NCI-H82 treated with DMSO at 0.1 percent for 48 hours (cell line): Measurements from ENCODE around the gene FBXL12.
"Not testable (repeated sequence)": the region's sequence is repeated elsewhere in the genome, so short reads cannot be mapped to it uniquely, and the experiment has no call there.

Experiments used
- DNase-seq: peaks from one replicate; lab custom pipeline; 2025; ENCODE audit not compliant: unreplicated experiment; lab: John Stamatoyannopoulos, UW

The FBXL12 gene

DNA sequence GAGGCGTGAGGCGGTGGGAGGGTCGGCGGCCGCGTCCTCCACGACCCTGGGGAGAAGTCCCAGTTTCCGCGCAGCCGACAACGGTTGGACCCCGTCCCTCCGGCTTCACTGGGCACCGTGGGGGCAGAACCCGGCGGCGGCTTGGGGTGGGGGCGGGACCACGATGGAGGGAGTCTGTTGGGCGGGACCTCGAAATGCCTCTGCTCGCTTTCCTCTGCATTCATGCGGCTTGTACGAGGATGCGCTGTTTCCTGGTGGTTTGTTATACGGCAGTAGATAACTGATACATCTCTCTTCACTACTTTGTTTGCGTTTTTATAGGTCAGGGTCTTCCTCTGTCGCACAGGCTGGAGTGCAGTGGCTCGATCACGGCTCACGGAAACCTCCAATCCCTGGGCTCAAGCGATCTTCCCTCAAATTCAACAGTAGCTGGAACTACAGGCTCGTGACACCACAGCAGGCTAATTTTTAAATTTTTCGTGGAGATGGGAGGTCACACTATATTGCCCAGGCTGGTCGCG, 25.7 kb downstream of the FBXL12 start:
- DNase-seq, result peak; percentile 0

DNA sequence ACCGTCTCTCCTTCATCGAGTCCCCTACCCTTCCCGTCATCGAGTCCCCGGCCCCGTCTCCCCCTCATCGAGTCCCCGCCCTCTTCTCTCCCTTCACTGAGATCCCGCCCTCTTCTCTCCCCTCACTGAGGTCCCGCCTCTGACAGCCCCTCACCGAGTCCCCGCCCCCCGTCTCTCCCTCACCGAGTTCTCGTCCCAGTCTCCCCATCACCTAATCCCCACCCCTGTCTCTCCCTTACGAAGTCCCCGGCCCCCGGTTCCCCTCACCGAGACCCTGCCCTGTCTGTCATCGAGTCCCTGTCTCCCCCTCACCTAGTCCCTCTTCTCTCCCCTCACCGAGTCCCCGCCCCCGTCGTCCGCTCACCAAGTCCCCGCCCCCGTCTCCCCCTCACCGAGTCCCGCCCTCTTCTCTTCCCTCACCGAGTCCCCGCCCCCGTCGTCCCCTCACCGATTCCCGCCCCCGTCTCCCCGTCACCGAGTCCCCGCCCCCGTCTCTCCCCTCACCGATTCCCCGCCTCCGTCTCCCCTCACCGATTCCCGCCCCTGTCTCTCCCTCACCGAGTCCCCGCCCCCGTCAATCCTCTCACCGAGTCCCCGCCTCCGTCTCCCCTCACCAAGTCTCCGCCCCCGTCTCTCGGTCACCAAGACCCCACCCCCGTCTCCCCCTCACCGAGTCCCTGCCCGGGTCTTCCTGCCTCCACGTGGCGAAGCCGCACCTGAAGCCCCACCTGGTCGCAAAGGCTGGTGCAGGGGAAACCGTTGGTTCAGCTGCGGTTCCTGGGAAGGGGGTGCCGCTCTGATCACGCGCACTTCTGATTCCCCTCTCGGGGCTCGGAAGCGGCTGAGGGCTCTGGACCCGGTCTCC, 26.4 kb downstream of the FBXL12 start:
- peak; percentile 77 for DNase-seq

DNA sequence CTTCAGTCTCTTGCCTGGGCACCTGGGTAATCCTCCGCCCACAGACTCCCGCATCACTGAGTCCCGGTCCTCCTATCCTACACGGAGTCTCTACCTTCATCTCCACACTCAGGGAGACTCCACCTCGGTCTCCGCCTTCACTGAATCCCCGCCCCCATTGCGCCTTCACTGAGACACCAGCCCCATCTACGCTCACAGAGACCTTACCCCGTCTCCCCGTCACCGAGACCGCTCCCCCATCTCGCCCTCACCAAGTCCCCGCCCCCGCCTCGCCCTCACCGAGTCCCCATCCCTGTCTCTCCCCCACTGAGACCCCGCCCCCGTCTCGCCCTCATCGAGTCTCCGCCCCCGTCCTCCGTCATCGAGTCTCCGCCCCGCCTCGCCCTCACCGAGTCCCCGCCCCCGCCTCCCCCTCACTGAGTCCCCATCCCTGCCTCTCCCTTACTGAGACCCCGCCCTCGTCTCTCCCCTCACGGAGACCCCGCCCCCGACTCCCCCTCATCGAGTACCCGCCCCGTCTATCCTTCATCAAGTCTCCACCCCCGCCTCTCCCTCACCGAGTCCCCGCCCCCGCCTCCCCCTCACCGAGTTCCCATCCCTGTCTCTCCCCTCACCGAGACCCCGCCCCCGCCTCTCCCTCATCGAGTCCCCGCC, 27.2 kb downstream of the FBXL12 start:
- DNase-seq, result peak; percentile 73

DNA sequence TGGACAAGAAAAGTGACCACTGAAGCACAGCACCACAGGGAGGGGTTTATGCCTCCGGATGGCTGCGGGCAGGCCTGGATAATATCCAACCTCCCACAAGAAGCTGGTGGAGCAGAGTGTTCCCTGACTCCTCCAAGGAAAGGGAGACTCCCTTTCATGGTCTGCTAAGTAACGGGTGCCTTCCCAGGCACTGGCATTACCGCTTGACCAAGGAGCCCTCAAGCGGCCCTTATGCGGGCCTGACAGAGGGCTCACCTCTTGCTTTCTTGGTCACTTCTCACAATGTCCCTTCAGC, 27.9 kb downstream of the FBXL12 start:
- not testable (repeated sequence) for DNase-seq

DNA sequence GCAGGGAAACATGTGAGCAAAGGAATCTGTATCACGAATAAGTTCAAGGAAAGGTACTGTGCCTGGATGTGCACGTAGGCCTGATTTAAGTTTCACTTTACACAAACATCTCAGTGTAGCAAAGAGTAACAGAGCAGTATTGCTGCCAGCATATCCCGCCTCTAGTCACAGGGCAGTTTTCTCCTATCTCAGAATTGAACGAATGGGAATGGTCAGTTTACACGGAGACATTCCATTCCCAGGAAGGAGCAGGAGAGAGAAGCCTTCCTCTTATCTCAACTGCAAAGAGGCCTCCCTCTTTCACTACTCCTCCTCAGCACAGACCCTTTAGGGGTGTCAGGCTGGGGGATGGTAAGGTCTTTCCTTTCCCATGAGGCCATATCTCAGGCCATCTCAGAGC, 29.3 kb downstream of the FBXL12 start:
- DNase-seq, result not testable (repeated sequence)

DNA sequence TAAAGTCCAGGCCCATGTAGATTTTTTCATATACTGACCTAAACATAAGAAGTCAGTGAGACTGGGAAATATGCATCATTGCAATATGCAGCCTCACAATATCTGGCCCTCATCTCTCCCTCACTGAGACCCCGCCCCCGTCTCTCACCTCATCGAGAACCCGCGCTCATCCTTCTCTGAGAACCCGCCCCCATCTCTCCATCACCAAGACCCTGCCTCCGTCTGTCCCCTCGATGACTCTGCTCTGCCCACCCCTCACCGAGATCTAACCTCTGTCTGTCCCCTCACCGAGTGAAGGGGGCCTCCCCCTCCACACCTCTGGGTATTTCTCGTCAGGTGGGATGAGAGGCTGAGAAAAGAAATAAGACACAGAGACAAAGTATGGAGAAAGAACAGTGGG, 29.8 kb downstream of the FBXL12 start:
- DNase-seq, result no peak

DNA sequence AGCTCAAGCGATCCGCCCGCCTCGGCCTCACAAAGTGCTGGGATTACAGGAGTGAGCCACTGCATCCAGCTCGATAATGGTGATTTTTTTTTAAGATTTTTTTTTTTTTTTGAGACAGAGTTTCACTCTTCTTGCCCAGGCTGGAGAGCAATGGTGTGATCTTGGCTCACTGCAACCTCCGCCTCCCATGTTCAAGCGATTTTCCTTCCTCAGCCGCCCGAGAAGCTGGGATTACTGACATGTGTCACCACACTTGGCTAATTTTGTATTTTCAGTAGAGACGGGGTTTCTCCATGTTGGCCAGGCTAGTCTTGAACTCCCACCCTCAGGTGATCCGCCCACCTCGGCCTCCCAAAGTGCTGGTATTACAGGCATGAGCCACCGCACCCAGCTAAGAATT, 30.3 kb downstream of the FBXL12 start:
- not testable (repeated sequence) for DNase-seq

DNA sequence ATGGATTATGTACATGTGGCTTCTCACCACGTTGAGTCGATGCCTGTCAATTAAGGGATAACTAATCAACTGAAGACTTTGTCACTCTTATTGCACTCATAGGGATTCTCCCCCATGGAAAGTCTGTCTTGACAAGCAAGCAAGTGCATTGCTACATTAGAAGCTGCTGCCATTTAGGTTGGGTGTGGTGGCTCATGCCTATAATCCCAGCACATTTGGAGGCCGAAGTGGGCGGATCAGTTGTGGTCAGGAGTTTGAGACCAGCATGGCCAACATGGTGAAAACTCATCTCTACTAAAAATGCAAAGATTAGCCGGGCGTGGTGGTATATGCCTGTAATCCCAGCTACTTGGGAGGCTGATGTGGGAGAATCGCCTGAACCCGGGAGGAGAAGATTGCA, 32.1 kb downstream of the FBXL12 start:
- DNase-seq, result no peak

DNA sequence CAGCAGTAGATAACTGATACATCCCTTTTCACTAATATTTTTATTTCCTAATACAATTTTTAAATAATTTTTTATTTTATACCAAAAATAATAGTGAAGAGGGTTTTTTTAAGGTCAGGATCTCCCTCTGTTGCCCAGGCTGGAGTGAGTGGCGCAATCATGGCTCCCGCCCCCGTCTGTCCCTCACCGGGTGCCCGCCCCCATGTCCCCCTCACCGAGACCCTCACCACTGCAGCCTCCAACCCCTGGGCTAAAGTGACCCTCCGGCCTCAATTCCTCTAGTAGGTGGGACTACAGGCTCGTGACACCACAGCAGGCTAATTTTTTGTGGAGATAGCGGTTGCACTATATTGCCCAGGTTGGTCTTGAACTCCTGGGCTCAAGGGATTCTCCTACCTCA, 32.5 kb downstream of the FBXL12 start:
- no peak for DNase-seq

DNA sequence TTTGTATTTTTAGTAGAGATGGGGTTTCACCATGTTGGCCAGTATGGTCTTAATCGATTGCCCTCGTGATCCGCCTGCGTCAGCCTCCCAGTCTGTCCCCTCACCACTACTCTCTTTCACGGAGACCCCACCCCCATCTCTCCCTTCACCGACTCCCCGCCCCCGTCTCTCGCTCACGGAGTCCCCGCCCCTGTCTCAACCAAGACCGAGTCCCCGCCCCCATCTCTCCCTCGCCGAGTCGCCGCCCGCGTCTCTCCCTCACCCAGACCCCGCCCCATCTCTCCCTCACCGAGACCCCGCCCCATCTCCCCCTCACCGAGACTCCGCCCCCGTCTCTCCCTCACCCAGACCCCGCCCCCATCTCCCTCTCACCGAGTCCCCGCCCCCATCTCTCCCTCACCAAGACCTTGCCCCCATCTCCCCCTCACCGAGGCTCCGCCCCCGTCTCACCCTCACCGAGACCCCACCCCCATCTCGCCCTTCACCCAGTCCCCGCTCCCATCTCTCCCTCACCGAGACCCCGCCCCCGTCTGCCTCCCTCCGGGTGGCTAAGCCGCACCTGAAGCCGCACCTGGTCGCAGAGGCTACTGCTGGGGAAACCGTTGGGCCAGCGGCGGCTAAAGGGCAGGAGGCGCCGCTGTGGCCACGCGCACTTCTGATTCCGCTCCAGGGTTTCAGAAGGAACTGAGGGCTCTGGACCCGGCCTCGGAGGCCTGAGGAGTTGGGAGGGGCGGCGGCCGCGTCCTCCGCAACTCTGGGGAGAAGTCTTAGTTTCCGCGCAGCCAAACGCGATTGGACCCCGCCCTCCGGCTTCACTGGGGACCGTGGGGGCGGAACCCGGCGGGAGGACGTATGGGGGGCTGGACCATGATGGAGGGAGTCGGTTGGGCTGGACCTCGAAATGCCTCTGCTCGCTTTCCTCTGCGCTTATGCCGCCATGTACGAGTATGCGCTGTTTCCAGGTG, 33.2 kb downstream of the FBXL12 start:
- peak; percentile 88 for DNase-seq

DNA sequence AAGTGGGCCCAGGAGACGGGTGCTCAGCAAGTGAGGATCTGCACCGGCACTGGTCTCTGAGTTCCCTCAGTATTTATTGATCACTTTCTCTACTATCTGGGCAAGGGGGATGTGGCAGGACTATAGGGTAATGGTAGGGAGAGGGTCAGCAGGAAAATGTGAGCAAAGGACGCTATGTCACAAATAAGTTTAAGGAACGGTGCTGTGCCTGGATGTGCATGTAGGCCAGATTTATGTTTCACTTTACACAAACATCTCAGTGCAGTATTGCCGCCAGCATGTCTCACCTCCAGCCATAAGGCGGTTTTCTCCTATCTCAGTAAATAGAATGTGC, 34.7 kb downstream of the FBXL12 start:
- not testable (repeated sequence) for DNase-seq

DNA sequence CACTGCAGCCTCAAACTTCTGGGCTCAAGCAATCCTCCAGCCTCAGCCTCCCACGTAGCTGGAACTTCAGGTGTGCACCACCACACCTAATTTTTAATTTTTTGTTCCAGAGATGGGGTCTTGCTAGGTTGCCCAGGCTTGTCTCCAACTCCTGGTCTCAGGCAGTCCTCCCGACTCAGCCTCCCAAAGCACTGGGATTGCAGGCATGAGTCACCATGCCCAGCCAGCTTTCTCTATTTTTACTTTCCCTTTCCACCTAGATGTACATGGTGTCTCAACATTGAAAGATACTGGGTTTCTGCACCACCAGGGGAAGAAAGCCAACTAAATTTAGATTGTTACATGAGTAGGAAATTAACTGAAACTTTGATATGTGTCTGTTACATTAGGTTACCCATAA, 36.5 kb downstream of the FBXL12 start:
- no peak for DNase-seq

DNA sequence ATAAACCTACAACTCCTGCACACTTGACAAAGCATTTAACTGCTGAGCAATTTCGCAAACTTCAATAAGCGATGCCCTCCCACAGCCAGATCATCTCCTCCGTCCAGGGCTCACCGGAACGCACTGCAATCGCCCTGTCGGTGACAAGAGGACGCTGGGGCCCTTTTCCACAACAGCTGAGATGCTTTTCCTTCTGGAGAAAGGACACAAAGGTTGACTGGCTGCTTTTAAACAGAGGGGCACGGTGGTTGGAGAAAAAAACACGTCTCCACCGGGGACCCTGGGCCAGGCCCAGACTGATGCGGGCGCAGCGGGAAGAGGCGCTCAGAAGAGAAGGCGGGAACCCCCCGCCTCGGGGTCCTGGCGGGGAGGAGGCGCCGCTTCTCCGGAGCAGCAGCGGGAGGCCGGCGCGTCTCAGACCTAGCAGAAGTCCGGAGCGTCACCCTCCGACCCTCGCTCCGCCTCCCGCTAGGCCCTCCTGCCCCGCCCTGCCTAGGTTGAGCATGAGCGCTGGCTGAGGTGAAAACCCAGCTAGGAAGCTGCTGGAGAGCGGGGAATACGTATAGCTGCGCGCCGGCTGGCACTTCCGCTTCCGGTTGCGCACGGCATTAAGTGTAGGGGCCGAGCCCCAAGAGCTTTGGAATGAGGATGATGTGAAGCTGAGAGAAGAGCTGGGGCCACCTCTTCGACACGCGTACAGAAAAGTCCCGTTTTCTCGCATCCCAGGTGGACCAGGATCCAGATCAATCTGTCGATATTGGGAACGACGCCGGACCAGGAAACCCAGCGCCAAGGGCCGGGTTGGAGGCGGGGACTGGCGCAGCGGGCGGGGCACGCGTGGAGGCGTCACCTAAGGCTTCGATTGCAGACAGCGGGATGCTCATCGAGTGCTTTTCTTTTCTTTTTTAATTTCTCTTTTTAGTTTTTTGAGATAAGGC, 50.4 kb downstream of the FBXL12 start, which contains the start of gene ZNF846:
ZNF846 (minus strand) TSS at position 564 of the 938 bp plus-strand sequence. CDS start 3,788 bp downstream, outside the sequence.
- DNase-seq, result peak; percentile 80
